ENCODE data around the gene CASK.

Gene CASK

GRCh38 chrX:41471786-41472185 is 451.6 kb downstream of the CASK start:
- no peak for DNase-seq (ENCODE audit: low read depth in 2 of 2)

- no peak for DNase-seq (ENCODE audit: low read depth in 2 of 2)
Measured at GRCh38 chrX:41470706-41471105, 452.6 kb downstream of the CASK start.

- DNase-seq (ENCODE audit: low read depth in 2 of 2): no peak
Measured at GRCh38 chrX:41468647-41469323, 454.6 kb downstream of the CASK start.
